GM10266 (cell line): ENCODE results near the gene TCL1B.

ENCODE experiments used
- DNase-seq: peaks from one replicate; pipeline ENCODE4 v3.0.0; 2012; ENCODE audit errors: extremely low spot score
- CTCF ChIP-seq: IDR thresholded peaks from 2 replicates; pipeline ENCODE4 v1.5.1; 2012; ENCODE audit warnings: mild to moderate bottlenecking, low read depth; ENCODE audit not compliant: control insufficient read depth, insufficient read depth; ENCODE audit errors: missing control alignments

TCL1B gene, protein sequence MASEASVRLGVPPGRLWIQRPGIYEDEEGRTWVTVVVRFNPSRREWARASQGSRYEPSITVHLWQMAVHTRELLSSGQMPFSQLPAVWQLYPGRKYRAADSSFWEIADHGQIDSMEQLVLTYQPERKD

GRCh38 chr14:95685978-95686922 lies at the start of gene TCL1B:
Gene TCL1B, plus strand, starts transcription at chr14:95686426. Its CDS starts 42 bp downstream, at chr14:95686468.
- no peak for DNase-seq
- no peak for TF ChIP-seq CTCF

GRCh38 chr14:95644981-95645380 lies 41.2 kb upstream of the TCL1B start:
- no peak for TF ChIP-seq CTCF

DNA sequence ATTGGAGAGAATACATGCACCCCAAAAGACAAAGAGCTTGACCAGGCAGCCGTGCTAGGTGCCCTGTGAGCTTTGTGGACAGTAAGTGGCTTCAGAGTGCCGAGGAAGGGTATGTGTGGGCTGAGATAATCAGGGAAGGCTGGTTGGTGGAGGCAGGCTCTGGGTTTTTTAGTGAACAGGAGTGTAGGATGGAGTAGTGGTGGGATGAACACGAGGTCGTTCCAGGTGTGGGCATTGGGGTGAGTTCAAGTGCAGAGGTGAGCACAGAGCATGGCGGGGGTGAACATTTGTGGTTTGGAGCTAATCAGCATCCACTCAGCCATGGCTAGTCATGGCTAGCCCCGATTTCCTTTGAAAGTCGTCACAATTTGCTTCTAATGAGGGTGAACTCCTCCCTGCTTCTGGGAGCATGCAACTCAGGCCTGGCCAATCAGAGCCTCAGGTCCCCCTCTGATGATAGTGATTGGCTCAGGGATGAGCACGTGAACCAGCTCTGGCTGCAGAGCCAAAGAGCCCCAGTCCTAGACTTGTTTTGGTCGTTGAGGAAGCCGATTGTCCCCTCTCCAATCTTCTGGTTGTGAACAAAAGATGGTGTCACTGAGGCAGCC lies 40.7 kb upstream of the TCL1B start:
- TF ChIP-seq CTCF, result no peak

More at GRCh38 chr14:95644981-95645380, 41.2 kb upstream of the TCL1B start:
- DNase-seq, result no peak

GRCh38 chr14:95647926-95648325 lies 38.3 kb upstream of the TCL1B start:
- no peak for TF ChIP-seq CTCF
- no peak for DNase-seq

More for the DNA sequence above, 40.7 kb upstream of the TCL1B start:
- no peak for DNase-seq

- DNase-seq, result no peak
- TF ChIP-seq CTCF, result no peak
These were observed 37.0 kb upstream of the TCL1B start for GRCh38 chr14:95649230-95649629.

- no peak for TF ChIP-seq CTCF
- DNase-seq, result no peak
These were observed 35.2 kb upstream of the TCL1B start for GRCh38 chr14:95651028-95651427.
